Measurements from ENCODE around the gene ST8SIA1.

Gene ST8SIA1

DNA sequence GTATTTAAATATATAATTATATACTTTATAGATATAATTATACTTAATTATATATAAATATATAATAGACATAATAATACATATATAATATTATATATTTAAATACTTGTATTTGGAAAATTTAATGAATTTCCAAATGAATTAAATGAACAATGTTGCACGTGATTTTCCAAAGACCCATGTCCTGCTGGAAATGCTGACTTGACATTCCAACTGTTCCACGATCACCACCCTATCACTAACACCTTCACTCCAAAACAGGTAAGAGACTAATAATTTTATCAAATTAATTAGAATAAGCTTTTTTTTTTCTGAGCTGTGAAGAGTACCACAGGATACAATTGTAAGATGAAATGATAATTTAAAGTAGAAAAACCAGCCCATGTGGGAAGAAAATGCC, 103.4 kb downstream of the ST8SIA1 start:
- Histone ChIP-seq H3K36me3 (ENCODE audit: insufficient read depth, insufficient read length, low read length) (no peaks in the 10 kb centered on the region), H3K9ac (ENCODE audit: insufficient read length, low read depth) (no peak overlapping the region), H3K9me3 (ENCODE audit: insufficient read depth, low read length) (no peaks in the 10 kb centered on the region), H3K4me3 (ENCODE audit: insufficient read length, low read depth) (no peak overlapping the region), H3K27me3 (ENCODE audit: insufficient read depth, insufficient read length) (no peaks in the 10 kb centered on the region), H3K4me1 (ENCODE audit: insufficient read depth, insufficient read length) (no peaks in the 10 kb centered on the region)
- TF ChIP-seq SUZ12 (IDR thresholded peaks at IDR 0.05; ENCODE audit: extremely low read depth, insufficient read depth, insufficient read length) (no peak), YY1 (IDR thresholded peaks at IDR 0.05; ENCODE audit: insufficient read depth, insufficient read length) (no peak), ZNF274 (IDR thresholded peaks at IDR 0.05; ENCODE audit: low read depth, low read length) (no peak)
- no peak for DNase-seq (ENCODE audit: low read depth, low spot score)

DNA sequence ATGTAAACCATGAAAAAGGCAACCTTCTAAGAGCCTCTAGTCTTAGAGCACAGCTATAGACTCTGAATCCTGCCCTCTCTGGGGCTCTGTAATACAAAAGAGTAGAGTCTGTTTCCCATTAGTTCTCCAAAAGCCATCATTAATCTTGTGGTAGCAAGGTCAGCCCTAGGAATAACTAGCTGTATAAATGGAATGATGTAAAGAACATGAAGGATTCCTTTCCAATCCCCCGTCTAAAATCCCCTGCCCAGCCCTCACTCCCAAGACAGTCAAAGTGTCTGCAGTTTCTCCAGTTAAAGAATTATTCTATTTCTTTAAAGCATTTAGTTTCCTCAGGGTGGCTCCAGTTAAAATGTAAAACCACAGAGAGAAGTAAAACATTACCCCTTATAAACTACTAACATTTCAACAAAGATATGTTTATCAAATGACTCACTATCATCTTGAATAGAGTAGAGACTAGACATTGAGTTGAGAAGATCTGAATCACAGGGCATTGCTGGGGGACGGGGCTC, 104.2 kb downstream of the ST8SIA1 start:
- H3K9me3 ChIP-seq (ENCODE audit: insufficient read depth, low read length): no peaks in the 10 kb centered on the region
- no peak for DNase-seq (ENCODE audit: low read depth, low spot score)

DNA sequence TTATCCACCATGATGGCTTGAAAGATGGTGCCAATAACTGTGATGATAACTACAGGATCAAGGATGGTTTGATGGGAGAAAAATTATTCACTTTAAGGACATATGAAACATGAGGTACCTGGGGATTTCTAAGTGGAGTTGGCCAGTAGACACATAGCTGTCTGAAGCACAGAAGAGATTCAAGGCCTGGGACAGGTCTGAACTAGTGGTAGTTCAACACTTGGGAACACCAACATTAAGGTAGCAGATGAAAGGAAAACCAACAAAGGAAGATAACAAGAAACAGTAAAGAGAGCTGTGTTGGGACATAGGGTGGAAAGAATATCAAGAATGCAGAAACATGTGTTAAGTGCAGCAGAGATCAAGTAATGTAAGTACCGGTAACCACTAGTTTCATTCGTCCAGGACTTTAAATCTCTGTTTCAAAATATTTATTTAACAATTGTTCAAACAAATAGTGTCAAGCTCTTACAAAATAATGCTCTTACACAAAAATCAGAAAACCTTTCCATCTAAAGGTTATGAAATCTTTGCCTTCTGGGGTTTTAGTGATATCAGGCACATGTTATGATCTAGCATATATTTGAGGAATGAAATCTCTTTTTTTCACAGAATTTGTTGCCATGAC, 104.7 kb downstream of the ST8SIA1 start:
- Histone ChIP-seq H3K9ac (ENCODE audit: insufficient read length, low read depth) (no peak overlapping the region), H3K4me1 (ENCODE audit: insufficient read depth, insufficient read length) (no peaks in the 10 kb centered on the region), H3K4me3 (ENCODE audit: insufficient read length, low read depth) (no peak overlapping the region), H3K9me3 (ENCODE audit: insufficient read depth, low read length) (no peaks in the 10 kb centered on the region), H3K27me3 (ENCODE audit: insufficient read depth, insufficient read length) (no peaks in the 10 kb centered on the region), H3K36me3 (ENCODE audit: insufficient read depth, insufficient read length, low read length) (no peaks in the 10 kb centered on the region)
- no peak for DNase-seq (ENCODE audit: low read depth, low spot score)
- TF ChIP-seq YY1 (IDR thresholded peaks at IDR 0.05; ENCODE audit: insufficient read depth, insufficient read length) (no peak), ZNF274 (IDR thresholded peaks at IDR 0.05; ENCODE audit: low read depth, low read length) (no peak), SUZ12 (IDR thresholded peaks at IDR 0.05; ENCODE audit: extremely low read depth, insufficient read depth, insufficient read length) (no peak)

More for the DNA sequence above, 104.2 kb downstream of the ST8SIA1 start:
- Histone ChIP-seq H3K9ac (ENCODE audit: insufficient read length, low read depth) (no peak overlapping the region), H3K36me3 (ENCODE audit: insufficient read depth, insufficient read length, low read length) (no peaks in the 10 kb centered on the region), H3K27me3 (ENCODE audit: insufficient read depth, insufficient read length) (no peaks in the 10 kb centered on the region), H3K4me3 (ENCODE audit: insufficient read length, low read depth) (no peak overlapping the region), H3K4me1 (ENCODE audit: insufficient read depth, insufficient read length) (no peaks in the 10 kb centered on the region)
- TF ChIP-seq ZNF274 (IDR thresholded peaks at IDR 0.05; ENCODE audit: low read depth, low read length): no peak
- no peak for TF ChIP-seq YY1 (IDR thresholded peaks at IDR 0.05; ENCODE audit: insufficient read depth, insufficient read length)
- TF ChIP-seq SUZ12 (IDR thresholded peaks at IDR 0.05; ENCODE audit: extremely low read depth, insufficient read depth, insufficient read length): no peak

DNA sequence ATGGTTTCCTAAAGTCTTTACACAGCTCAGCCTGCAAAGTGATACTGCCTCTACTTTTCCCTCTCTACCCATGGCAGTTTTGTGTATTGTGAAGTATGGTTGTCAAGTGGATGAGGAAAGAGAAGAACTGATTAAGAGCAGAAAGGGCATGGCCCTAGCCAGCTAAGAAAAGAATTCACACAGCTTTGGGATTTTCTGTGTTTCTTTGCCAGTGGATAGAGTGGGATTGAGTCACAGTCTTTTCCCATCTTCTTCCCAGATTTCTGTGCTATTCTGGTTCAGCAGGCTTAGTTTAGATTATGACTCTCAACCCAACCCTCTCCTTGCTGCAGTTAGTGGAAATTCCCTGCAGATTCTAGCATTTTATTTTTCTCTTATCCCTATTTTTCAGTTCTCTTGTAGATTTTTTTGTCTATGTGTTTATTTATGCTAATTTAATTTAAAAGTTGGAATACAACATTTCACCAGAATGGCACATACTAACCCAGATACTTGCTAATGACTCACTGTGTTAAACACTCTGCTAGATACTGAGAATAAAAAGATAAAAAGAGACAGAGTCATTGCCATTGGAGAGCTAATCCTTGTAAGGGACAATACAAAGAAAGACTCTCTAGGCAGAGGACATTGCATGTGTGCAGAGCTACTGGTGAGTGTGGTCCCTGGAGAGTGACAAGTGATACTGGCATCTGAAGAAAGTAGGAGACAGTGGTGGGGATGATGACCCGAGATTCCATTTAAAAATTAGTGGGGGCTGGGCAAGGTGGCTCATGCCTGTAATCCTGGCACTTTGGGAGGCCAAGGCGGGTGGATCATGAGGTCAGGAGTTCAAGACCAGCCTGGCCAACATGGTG, 106.3 kb downstream of the ST8SIA1 start:
- no peaks in the 10 kb centered on the region for H3K4me1 ChIP-seq (ENCODE audit: insufficient read depth, insufficient read length)
- no peaks in the 10 kb centered on the region for H3K9me3 ChIP-seq (ENCODE audit: insufficient read depth, low read length)
- no peak overlapping the region for H3K9ac ChIP-seq (ENCODE audit: insufficient read length, low read depth)
- no peak overlapping the region for H3K4me3 ChIP-seq (ENCODE audit: insufficient read length, low read depth)
- H3K27me3 ChIP-seq (ENCODE audit: insufficient read depth, insufficient read length): no peaks in the 10 kb centered on the region
- no peaks in the 10 kb centered on the region for H3K36me3 ChIP-seq (ENCODE audit: insufficient read depth, insufficient read length, low read length)
- TF ChIP-seq ZNF274 (IDR thresholded peaks at IDR 0.05; ENCODE audit: low read depth, low read length) (no peak), SUZ12 (IDR thresholded peaks at IDR 0.05; ENCODE audit: extremely low read depth, insufficient read depth, insufficient read length) (no peak), YY1 (IDR thresholded peaks at IDR 0.05; ENCODE audit: insufficient read depth, insufficient read length) (no peak)
- no peak for DNase-seq (ENCODE audit: low read depth, low spot score)

DNA sequence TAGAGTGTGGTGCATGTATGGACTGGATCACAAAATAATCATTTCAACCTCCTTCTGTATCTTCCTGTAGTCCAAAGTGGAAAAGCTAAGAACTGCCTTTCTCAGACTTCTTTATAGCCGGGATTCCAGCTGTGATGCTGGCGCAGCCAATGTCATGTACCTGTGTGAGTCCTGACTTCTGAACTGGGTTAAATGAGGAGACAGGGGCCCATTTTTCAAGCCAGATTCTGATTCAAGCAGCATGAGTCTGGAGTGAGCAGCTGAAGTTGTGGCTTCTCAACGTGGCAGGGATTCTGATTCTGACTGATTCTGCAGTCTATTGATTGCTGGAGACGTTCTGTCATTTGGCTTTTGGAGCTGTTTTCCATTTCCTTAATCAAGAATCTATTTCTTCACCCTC, 111.2 kb downstream of the ST8SIA1 start:
- no peaks in the 10 kb centered on the region for H3K4me1 ChIP-seq (ENCODE audit: insufficient read depth, insufficient read length)
- no peaks in the 10 kb centered on the region for H3K27me3 ChIP-seq (ENCODE audit: insufficient read depth, insufficient read length)
- no peak overlapping the region for H3K9ac ChIP-seq (ENCODE audit: insufficient read length, low read depth)
- H3K9me3 ChIP-seq (ENCODE audit: insufficient read depth, low read length): no peaks in the 10 kb centered on the region
- DNase-seq (ENCODE audit: low read depth, low spot score): no peak
- H3K4me3 ChIP-seq (ENCODE audit: insufficient read length, low read depth): no peak overlapping the region
- TF ChIP-seq ZNF274 (IDR thresholded peaks at IDR 0.05; ENCODE audit: low read depth, low read length): no peak
- no peak for TF ChIP-seq SUZ12 (IDR thresholded peaks at IDR 0.05; ENCODE audit: extremely low read depth, insufficient read depth, insufficient read length)
- no peaks in the 10 kb centered on the region for H3K36me3 ChIP-seq (ENCODE audit: insufficient read depth, insufficient read length, low read length)

DNA sequence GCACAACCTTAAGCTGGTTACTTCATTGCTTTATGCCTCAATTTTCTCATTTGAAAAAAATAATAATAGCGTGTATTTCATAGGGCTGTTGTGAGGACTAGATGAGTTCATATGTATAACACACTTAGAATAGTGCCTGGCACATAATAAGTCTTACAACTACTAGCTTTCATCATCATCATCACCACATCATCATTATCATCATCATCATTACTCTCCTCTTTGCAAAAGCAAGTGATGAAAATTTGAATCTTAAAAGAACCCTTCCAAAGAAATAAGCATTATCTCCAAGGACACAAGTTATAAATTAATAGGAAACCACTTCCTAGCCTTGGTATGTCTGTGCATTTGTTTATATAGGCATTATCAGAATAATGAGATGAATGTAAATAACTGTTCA, 117.0 kb downstream of the ST8SIA1 start:
- no peak for DNase-seq (ENCODE audit: low read depth, low spot score)
- H3K27me3 ChIP-seq (ENCODE audit: insufficient read depth, insufficient read length): no peaks in the 10 kb centered on the region
- no peak overlapping the region for H3K9ac ChIP-seq (ENCODE audit: insufficient read length, low read depth)
- H3K36me3 ChIP-seq (ENCODE audit: insufficient read depth, insufficient read length, low read length): no peaks in the 10 kb centered on the region
- no peak overlapping the region for H3K4me3 ChIP-seq (ENCODE audit: insufficient read length, low read depth)
- H3K9me3 ChIP-seq (ENCODE audit: insufficient read depth, low read length): peaks cover 10% of the 10 kb centered on the region; the same call in 1 of the 2 replicates
- H3K4me1 ChIP-seq (ENCODE audit: insufficient read depth, insufficient read length): no peaks in the 10 kb centered on the region
- no peak for TF ChIP-seq SUZ12 (IDR thresholded peaks at IDR 0.05; ENCODE audit: extremely low read depth, insufficient read depth, insufficient read length)
- TF ChIP-seq YY1 (IDR thresholded peaks at IDR 0.05; ENCODE audit: insufficient read depth, insufficient read length): no peak
- TF ChIP-seq ZNF274 (IDR thresholded peaks at IDR 0.05; ENCODE audit: low read depth, low read length): no peak
